Measurements from ENCODE around the gene IL37. TPM values are rescaled to one million over a fixed set of nuclear protein-coding genes. Genes with fewer than 3 reads are reported as not detected.

Gene IL37
- total RNA-seq: not detected
- not detected for polyA plus RNA-seq

- DNase-seq: no peak
- WGBS, 2 donors: 14 to 17% methylated on average over 2 of the region's 2 CpGs
- no peaks in the 10 kb centered on the region for H3K4me1 ChIP-seq
- intact Hi-C loops (cut with DNase I): no loop called here
- H3K36me3 ChIP-seq: no peaks in the 10 kb centered on the region
- no peaks in the 10 kb centered on the region for H3K27me3 ChIP-seq
- H3K27ac ChIP-seq: no peak within 1 kb of the TSS
- no peak within 1 kb of the TSS for H3K4me3 ChIP-seq
- no peak for ATAC-seq
- FAIRE-seq: no peak
- no peak for TF ChIP-seq CTCF (IDR thresholded peaks at IDR 0.05)
- no peaks in the 10 kb centered on the region for H3K9me3 ChIP-seq
Measured at GRCh38 chr2:112910865-112911264, at the start of gene IL37. IL37 (plus strand) TSS chr2:112911165; CDS start chr2:112913013, 1,848 bp downstream.

- ATAC-seq (no peak), DNase-seq (no peak), FAIRE-seq (no peak)
- Histone ChIP-seq H3K9me3 (no peaks in the 10 kb centered on the region), H3K4me3 (no peak overlapping the region), H3K27me3 (no peaks in the 10 kb centered on the region), H3K36me3 (no peaks in the 10 kb centered on the region), H3K4me1 (no peaks in the 10 kb centered on the region), H3K27ac (no peak overlapping the region)
- no peak for TF ChIP-seq CTCF (IDR thresholded peaks at IDR 0.05)
- WGBS, 2 donors: 87 to 93% methylated on average over 1 of the region's 1 CpG
- intact Hi-C loops (cut with DNase I): no loop called here
Measured at GRCh38 chr2:112864072-112864471, 46.9 kb upstream of the IL37 start.

GRCh38 chr2:112866128-112866835 is 44.7 kb upstream of the IL37 start:
- intact Hi-C loops (cut with DNase I): no loop called here
- FAIRE-seq (no peak), DNase-seq (no peak), ATAC-seq (no peak)
- Histone ChIP-seq H3K27me3 (no peaks in the 10 kb centered on the region), H3K4me3 (no peak overlapping the region), H3K4me1 (no peaks in the 10 kb centered on the region), H3K9me3 (no peaks in the 10 kb centered on the region), H3K27ac (no peak overlapping the region), H3K36me3 (no peaks in the 10 kb centered on the region)
- WGBS, 2 donors: 81 to 86% methylated on average over 8 of the region's 8 CpGs
- no peak for TF ChIP-seq CTCF (IDR thresholded peaks at IDR 0.05)

- TF ChIP-seq CTCF (IDR thresholded peaks at IDR 0.05): no peak
- Histone ChIP-seq H3K4me1 (no peaks in the 10 kb centered on the region), H3K9me3 (no peaks in the 10 kb centered on the region), H3K27ac (no peak overlapping the region), H3K27me3 (no peaks in the 10 kb centered on the region), H3K36me3 (no peaks in the 10 kb centered on the region), H3K4me3 (no peak overlapping the region)
- intact Hi-C loops (cut with DNase I): no loop called here
- DNase-seq: no peak
- no peak for ATAC-seq
- no peak for FAIRE-seq
- WGBS, 2 donors: 67 to 75% methylated on average over 7 of the region's 7 CpGs
Measured at GRCh38 chr2:112867701-112868631, 43.0 kb upstream of the IL37 start.
